ENCODE measurements around the gene ZNF331.

Gene ZNF331

GRCh38 chr19:53597023-53597422, 59.1 kb downstream of the ZNF331 start:
- H3K27ac ChIP-seq, result no peak overlapping the region
- TF ChIP-seq CTCF (conservative IDR thresholded peaks at IDR 0.05) (no peak), ZFX (IDR thresholded peaks at IDR 0.05) (no peak)

GRCh38 chr19:53598361-53598760, 60.4 kb downstream of the ZNF331 start:
- no peak overlapping the region for H3K27ac ChIP-seq
- TF ChIP-seq CTCF (conservative IDR thresholded peaks at IDR 0.05) (no peak), ZFX (IDR thresholded peaks at IDR 0.05) (no peak)

- no peak overlapping the region for H3K27ac ChIP-seq
Observed at GRCh38 chr19:53600217-53600616, 62.3 kb downstream of the ZNF331 start.

DNA sequence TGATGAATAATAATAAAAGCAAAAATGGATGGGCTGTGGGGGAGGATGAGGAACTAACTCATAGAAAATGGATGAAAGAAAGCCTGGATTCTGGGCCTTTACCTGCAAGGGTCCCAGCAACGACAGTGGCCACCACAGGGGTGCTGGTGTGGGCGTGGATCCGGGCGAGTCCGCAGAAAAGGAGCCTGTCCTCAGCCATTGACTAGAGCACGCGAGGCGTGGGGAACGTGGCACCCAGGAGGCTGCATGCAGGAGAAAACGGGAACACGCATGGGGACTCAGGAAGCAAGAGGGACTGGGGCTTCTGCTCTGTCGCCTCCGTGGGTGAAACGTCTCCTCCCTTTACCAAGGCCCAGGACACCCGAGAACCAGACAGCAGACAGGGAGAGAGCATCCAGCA, 68.1 kb downstream of the ZNF331 start:
- no peak overlapping the region for H3K27ac ChIP-seq
- no peak for TF ChIP-seq CTCF (conservative IDR thresholded peaks at IDR 0.05)
- TF ChIP-seq ZFX (IDR thresholded peaks at IDR 0.05), result no peak

More at GRCh38 chr19:53600217-53600616, 62.3 kb downstream of the ZNF331 start:
- no peak for TF ChIP-seq ZFX (IDR thresholded peaks at IDR 0.05)
- TF ChIP-seq CTCF (conservative IDR thresholded peaks at IDR 0.05), result no peak

- TF ChIP-seq ZFX (IDR thresholded peaks at IDR 0.05) (no peak), CTCF (conservative IDR thresholded peaks at IDR 0.05) (no peak)
- H3K27ac ChIP-seq, result no peak overlapping the region
Observed at GRCh38 chr19:53608381-53608780, 70.4 kb downstream of the ZNF331 start.

- no peak overlapping the region for H3K27ac ChIP-seq
- TF ChIP-seq CTCF (conservative IDR thresholded peaks at IDR 0.05) (no peak), ZFX (IDR thresholded peaks at IDR 0.05) (no peak)
Observed at GRCh38 chr19:53612762-53613526, 75.0 kb downstream of the ZNF331 start.

DNA sequence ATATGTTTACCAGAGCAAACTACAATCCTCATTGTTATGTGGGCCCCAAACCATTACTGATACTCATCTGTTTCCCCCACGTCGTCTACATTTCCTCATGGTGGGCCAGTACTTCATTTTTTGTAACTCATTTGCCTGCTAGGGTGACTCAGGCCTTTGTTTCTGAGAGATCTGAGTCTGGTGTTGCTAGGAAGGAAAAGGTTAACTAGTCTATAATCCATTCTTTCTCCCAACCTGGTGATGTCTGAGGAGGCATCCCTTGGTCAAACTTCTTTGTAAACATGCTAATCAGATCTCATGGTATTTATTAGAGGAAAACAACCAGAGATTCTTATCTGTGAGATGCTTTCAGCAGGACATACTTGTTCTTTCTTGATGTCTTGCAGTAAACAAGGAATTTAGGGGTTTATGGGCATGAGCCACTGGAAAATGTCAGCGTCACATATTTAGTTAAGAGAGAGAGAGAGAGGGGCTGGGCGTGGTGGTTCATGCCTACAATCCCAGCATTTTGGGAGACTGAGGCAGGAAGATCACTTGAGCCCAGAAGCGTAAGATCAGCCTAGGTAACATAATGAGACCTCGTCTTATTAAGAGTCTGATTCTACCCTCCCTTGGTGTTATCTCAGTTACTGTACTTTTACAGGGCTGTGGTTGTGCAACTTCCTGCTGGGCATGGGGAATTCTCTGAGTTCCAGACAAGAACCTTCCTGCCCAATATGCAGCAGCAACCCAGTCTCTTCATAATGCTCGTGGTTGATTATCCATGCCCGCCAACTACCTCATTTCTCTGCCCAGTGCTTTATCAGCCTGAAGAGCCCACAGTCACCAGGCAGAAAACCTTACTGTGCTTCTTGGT, 84.2 kb downstream of the ZNF331 start:
- peak overlapping the region; percentile 51; the same call in 1 of the 2 replicates for H3K27ac ChIP-seq
- TF ChIP-seq CTCF (conservative IDR thresholded peaks at IDR 0.05) (no peak), ZFX (IDR thresholded peaks at IDR 0.05) (no peak)

Data from C4-2B (cell line).